ENCODE data around the gene DTD1. TPM values are rescaled to one million over a fixed set of nuclear protein-coding genes. Genes with fewer than 3 reads are reported as not detected.

The DTD1 gene
- total RNA-seq, 1 experiment from 2014 or later, result 14.3 TPM

DNA sequence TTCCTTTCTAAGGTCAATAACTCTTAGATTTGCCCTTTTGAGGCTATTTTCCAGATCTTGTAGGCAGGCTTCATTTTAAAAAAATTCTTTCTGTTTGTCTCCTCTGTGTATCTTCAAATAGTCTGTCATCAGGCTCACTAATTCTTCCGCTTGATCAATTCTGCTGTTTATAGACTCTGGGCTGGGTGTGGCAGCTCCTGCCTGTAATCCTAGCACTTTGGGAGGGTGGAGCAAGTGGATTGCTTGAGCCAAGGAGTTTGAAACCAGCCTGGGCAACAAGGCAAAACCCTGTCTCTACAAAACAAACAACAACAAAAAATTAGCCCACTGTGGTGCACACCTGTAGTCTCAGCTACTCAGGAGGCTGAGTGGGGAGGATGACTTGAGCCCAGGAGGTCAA lies 185.7 kb downstream of the DTD1 start:
- Mint-ChIP-seq H3K9me3 (ENCODE audit: low read depth, unreplicated experiment) (no peaks in the 10 kb centered on the region), H3K4me1 (ENCODE audit: low read depth, unreplicated experiment) (no peaks in the 10 kb centered on the region), H3K27me3 (ENCODE audit: unreplicated experiment) (no peaks in the 10 kb centered on the region), H3K4me3 (ENCODE audit: low read depth, unreplicated experiment) (no peak overlapping the region), H3K36me3 (ENCODE audit: insufficient read depth, unreplicated experiment) (no peaks in the 10 kb centered on the region), H3K27ac (ENCODE audit: unreplicated experiment) (no peak overlapping the region)
- DNase-seq, result no peak
- BruUV-seq (replicated peaks), result no TSS peak
- CTCF ChIA-PET, result no interaction called here
- TF ChIP-seq, protein P1, sequence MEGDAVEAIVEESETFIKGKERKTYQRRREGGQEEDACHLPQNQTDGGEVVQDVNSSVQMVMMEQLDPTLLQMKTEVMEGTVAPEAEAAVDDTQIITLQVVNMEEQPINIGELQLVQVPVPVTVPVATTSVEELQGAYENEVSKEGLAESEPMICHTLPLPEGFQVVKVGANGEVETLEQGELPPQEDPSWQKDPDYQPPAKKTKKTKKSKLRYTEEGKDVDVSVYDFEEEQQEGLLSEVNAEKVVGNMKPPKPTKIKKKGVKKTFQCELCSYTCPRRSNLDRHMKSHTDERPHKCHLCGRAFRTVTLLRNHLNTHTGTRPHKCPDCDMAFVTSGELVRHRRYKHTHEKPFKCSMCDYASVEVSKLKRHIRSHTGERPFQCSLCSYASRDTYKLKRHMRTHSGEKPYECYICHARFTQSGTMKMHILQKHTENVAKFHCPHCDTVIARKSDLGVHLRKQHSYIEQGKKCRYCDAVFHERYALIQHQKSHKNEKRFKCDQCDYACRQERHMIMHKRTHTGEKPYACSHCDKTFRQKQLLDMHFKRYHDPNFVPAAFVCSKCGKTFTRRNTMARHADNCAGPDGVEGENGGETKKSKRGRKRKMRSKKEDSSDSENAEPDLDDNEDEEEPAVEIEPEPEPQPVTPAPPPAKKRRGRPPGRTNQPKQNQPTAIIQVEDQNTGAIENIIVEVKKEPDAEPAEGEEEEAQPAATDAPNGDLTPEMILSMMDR (IDR thresholded peaks at IDR 0.05; ENCODE audit: unreplicated experiment), result no peak
- intact Hi-C loops (cut with micrococcal nuclease; ENCODE audit: unreplicated experiment), result no loop called here

- CTCF ChIA-PET, result no interaction called here
- intact Hi-C loops (cut with micrococcal nuclease; ENCODE audit: unreplicated experiment), result no loop called here
- DNase-seq, result no peak
- Mint-ChIP-seq H3K36me3 (ENCODE audit: insufficient read depth, unreplicated experiment) (no peaks in the 10 kb centered on the region), H3K4me3 (ENCODE audit: low read depth, unreplicated experiment) (no peak overlapping the region), H3K27me3 (ENCODE audit: unreplicated experiment) (no peaks in the 10 kb centered on the region), H3K27ac (ENCODE audit: unreplicated experiment) (no peak overlapping the region), H3K9me3 (ENCODE audit: low read depth, unreplicated experiment) (no peaks in the 10 kb centered on the region), H3K4me1 (ENCODE audit: low read depth, unreplicated experiment) (no peaks in the 10 kb centered on the region)
- no TSS peak for BruUV-seq (replicated peaks)
- TF ChIP-seq, protein P1 (IDR thresholded peaks at IDR 0.05; ENCODE audit: unreplicated experiment), result no peak
Observed at GRCh38 chr20:18774207-18774606, 186.4 kb downstream of the DTD1 start.

DNA sequence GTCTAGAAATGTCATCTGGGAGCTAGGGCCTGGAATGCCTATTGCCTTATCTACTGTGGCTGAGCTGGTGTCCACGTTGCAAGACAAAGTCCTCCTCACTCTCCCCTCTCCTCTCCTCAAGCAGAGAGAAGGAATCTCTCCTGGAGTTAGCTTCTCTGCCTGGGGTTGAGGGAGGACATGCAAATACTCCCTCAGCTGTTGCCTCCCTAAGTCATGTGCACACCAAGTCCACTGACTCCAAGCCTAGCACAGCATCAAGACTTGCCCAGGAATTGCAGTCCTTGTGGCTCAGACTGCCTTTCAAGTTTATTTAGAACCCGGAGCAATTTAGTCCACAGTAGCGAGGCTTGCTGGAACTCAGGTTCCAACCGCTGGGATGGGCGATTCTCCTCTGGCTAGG lies 187.8 kb downstream of the DTD1 start:
- DNase-seq, result no peak
- no peak overlapping the region for H3K27ac Mint-ChIP-seq (ENCODE audit: unreplicated experiment)
- intact Hi-C loops (cut with micrococcal nuclease; ENCODE audit: unreplicated experiment), result no loop called here
- BruUV-seq (replicated peaks), result no TSS peak
- H3K27me3 Mint-ChIP-seq (ENCODE audit: unreplicated experiment), result no peaks in the 10 kb centered on the region
- H3K9me3 Mint-ChIP-seq (ENCODE audit: low read depth, unreplicated experiment), result no peaks in the 10 kb centered on the region
- H3K36me3 Mint-ChIP-seq (ENCODE audit: insufficient read depth, unreplicated experiment), result no peaks in the 10 kb centered on the region
- H3K4me1 Mint-ChIP-seq (ENCODE audit: low read depth, unreplicated experiment), result no peaks in the 10 kb centered on the region
- H3K4me3 Mint-ChIP-seq (ENCODE audit: low read depth, unreplicated experiment), result no peak overlapping the region
- TF ChIP-seq, protein P1 (IDR thresholded peaks at IDR 0.05; ENCODE audit: unreplicated experiment), result no peak
- CTCF ChIA-PET, result no interaction called here

- DNase-seq, result no peak
- intact Hi-C loops (cut with micrococcal nuclease; ENCODE audit: unreplicated experiment), result no loop called here
- BruUV-seq (replicated peaks), result no TSS peak
- TF ChIP-seq, protein P1 (IDR thresholded peaks at IDR 0.05; ENCODE audit: unreplicated experiment), result no peak
- no peaks in the 10 kb centered on the region for H3K9me3 Mint-ChIP-seq (ENCODE audit: low read depth, unreplicated experiment)
- no peaks in the 10 kb centered on the region for H3K4me1 Mint-ChIP-seq (ENCODE audit: low read depth, unreplicated experiment)
- no peaks in the 10 kb centered on the region for H3K27me3 Mint-ChIP-seq (ENCODE audit: unreplicated experiment)
- CTCF ChIA-PET, result no interaction called here
- no peak overlapping the region for H3K4me3 Mint-ChIP-seq (ENCODE audit: low read depth, unreplicated experiment)
- H3K27ac Mint-ChIP-seq (ENCODE audit: unreplicated experiment), result no peak overlapping the region
- H3K36me3 Mint-ChIP-seq (ENCODE audit: insufficient read depth, unreplicated experiment), result no peaks in the 10 kb centered on the region
Observed at GRCh38 chr20:18778690-18779392, 191.0 kb downstream of the DTD1 start.
